ENCODE measurements around the gene KCNK5.

The KCNK5 gene

GRCh38 chr6:39214120-39214813, 15.0 kb downstream of the KCNK5 start:
- Histone ChIP-seq H3K27ac (ENCODE audit: low read depth, low read length) (no peak overlapping the region), H3K9ac (ENCODE audit: low read length) (no peak overlapping the region), H3K4me1 (ENCODE audit: insufficient read depth, low read length) (no peaks in the 10 kb centered on the region), H3K9me3 (ENCODE audit: low read length) (no peaks in the 10 kb centered on the region), H3K36me3 (ENCODE audit: insufficient read depth, low read length) (no peaks in the 10 kb centered on the region), H3K4me3 (ENCODE audit: low read depth in 1 of 2, low read length in 2 of 2) (no peak overlapping the region), H3K27me3 (ENCODE audit: control insufficient read depth in 1 of 2, insufficient read depth in 2 of 2, low read length in 2 of 2) (no peaks in the 10 kb centered on the region)

- H3K36me3 ChIP-seq (ENCODE audit: insufficient read depth, low read length): no peaks in the 10 kb centered on the region
- H3K9me3 ChIP-seq (ENCODE audit: low read length): no peaks in the 10 kb centered on the region
- no peaks in the 10 kb centered on the region for H3K27me3 ChIP-seq (ENCODE audit: control insufficient read depth in 1 of 2, insufficient read depth in 2 of 2, low read length in 2 of 2)
- H3K4me3 ChIP-seq (ENCODE audit: low read depth in 1 of 2, low read length in 2 of 2): no peak overlapping the region
- H3K27ac ChIP-seq (ENCODE audit: low read depth, low read length): no peak overlapping the region
- H3K9ac ChIP-seq (ENCODE audit: low read length): no peak overlapping the region
- no peaks in the 10 kb centered on the region for H3K4me1 ChIP-seq (ENCODE audit: insufficient read depth, low read length)
Observed at GRCh38 chr6:39213195-39213920, 15.9 kb downstream of the KCNK5 start.

GRCh38 chr6:39211183-39211582, 18.1 kb downstream of the KCNK5 start:
- Histone ChIP-seq H3K4me3 (ENCODE audit: low read depth in 1 of 2, low read length in 2 of 2) (no peak overlapping the region), H3K36me3 (ENCODE audit: insufficient read depth, low read length) (no peaks in the 10 kb centered on the region), H3K9me3 (ENCODE audit: low read length) (no peaks in the 10 kb centered on the region), H3K27ac (ENCODE audit: low read depth, low read length) (no peak overlapping the region), H3K4me1 (ENCODE audit: insufficient read depth, low read length) (no peaks in the 10 kb centered on the region), H3K27me3 (ENCODE audit: control insufficient read depth in 1 of 2, insufficient read depth in 2 of 2, low read length in 2 of 2) (no peaks in the 10 kb centered on the region), H3K9ac (ENCODE audit: low read length) (no peak overlapping the region)

GRCh38 chr6:39210450-39210849, 18.8 kb downstream of the KCNK5 start:
- no peak overlapping the region for H3K4me3 ChIP-seq (ENCODE audit: low read depth in 1 of 2, low read length in 2 of 2)
- no peaks in the 10 kb centered on the region for H3K27me3 ChIP-seq (ENCODE audit: control insufficient read depth in 1 of 2, insufficient read depth in 2 of 2, low read length in 2 of 2)
- no peaks in the 10 kb centered on the region for H3K36me3 ChIP-seq (ENCODE audit: insufficient read depth, low read length)
- H3K27ac ChIP-seq (ENCODE audit: low read depth, low read length): no peak overlapping the region
- no peak overlapping the region for H3K9ac ChIP-seq (ENCODE audit: low read length)
- no peaks in the 10 kb centered on the region for H3K9me3 ChIP-seq (ENCODE audit: low read length)
- H3K4me1 ChIP-seq (ENCODE audit: insufficient read depth, low read length): no peaks in the 10 kb centered on the region

- Histone ChIP-seq H3K4me1 (ENCODE audit: insufficient read depth, low read length) (no peaks in the 10 kb centered on the region), H3K27me3 (ENCODE audit: control insufficient read depth in 1 of 2, insufficient read depth in 2 of 2, low read length in 2 of 2) (no peaks in the 10 kb centered on the region), H3K27ac (ENCODE audit: low read depth, low read length) (no peak overlapping the region), H3K36me3 (ENCODE audit: insufficient read depth, low read length) (no peaks in the 10 kb centered on the region), H3K9me3 (ENCODE audit: low read length) (no peaks in the 10 kb centered on the region), H3K9ac (ENCODE audit: low read length) (no peak overlapping the region), H3K4me3 (ENCODE audit: low read depth in 1 of 2, low read length in 2 of 2) (no peak overlapping the region)
Observed at GRCh38 chr6:39209911-39210310, 19.4 kb downstream of the KCNK5 start.

GRCh38 chr6:39209360-39209811, 19.9 kb downstream of the KCNK5 start:
- no peaks in the 10 kb centered on the region for H3K9me3 ChIP-seq (ENCODE audit: low read length)
- no peaks in the 10 kb centered on the region for H3K4me1 ChIP-seq (ENCODE audit: insufficient read depth, low read length)
- no peak overlapping the region for H3K27ac ChIP-seq (ENCODE audit: low read depth, low read length)
- no peak overlapping the region for H3K4me3 ChIP-seq (ENCODE audit: low read depth in 1 of 2, low read length in 2 of 2)
- no peak overlapping the region for H3K9ac ChIP-seq (ENCODE audit: low read length)
- H3K36me3 ChIP-seq (ENCODE audit: insufficient read depth, low read length): no peaks in the 10 kb centered on the region
- H3K27me3 ChIP-seq (ENCODE audit: control insufficient read depth in 1 of 2, insufficient read depth in 2 of 2, low read length in 2 of 2): no peaks in the 10 kb centered on the region

GRCh38 chr6:39208223-39208739, 21.0 kb downstream of the KCNK5 start:
- Histone ChIP-seq H3K27ac (ENCODE audit: low read depth, low read length) (no peak overlapping the region), H3K9me3 (ENCODE audit: low read length) (no peaks in the 10 kb centered on the region), H3K4me1 (ENCODE audit: insufficient read depth, low read length) (no peaks in the 10 kb centered on the region), H3K27me3 (ENCODE audit: control insufficient read depth in 1 of 2, insufficient read depth in 2 of 2, low read length in 2 of 2) (no peaks in the 10 kb centered on the region), H3K9ac (ENCODE audit: low read length) (no peak overlapping the region), H3K36me3 (ENCODE audit: insufficient read depth, low read length) (no peaks in the 10 kb centered on the region), H3K4me3 (ENCODE audit: low read depth in 1 of 2, low read length in 2 of 2) (no peak overlapping the region)

GRCh38 chr6:39207416-39208222, 21.7 kb downstream of the KCNK5 start:
- Histone ChIP-seq H3K36me3 (ENCODE audit: insufficient read depth, low read length) (no peaks in the 10 kb centered on the region), H3K4me1 (ENCODE audit: insufficient read depth, low read length) (no peaks in the 10 kb centered on the region), H3K9me3 (ENCODE audit: low read length) (no peaks in the 10 kb centered on the region), H3K27ac (ENCODE audit: low read depth, low read length) (no peak overlapping the region), H3K9ac (ENCODE audit: low read length) (no peak overlapping the region), H3K4me3 (ENCODE audit: low read depth in 1 of 2, low read length in 2 of 2) (no peak overlapping the region), H3K27me3 (ENCODE audit: control insufficient read depth in 1 of 2, insufficient read depth in 2 of 2, low read length in 2 of 2) (no peaks in the 10 kb centered on the region)

- Histone ChIP-seq H3K27ac (ENCODE audit: low read depth, low read length) (no peak overlapping the region), H3K4me3 (ENCODE audit: low read depth in 1 of 2, low read length in 2 of 2) (no peak overlapping the region), H3K9ac (ENCODE audit: low read length) (no peak overlapping the region), H3K27me3 (ENCODE audit: control insufficient read depth in 1 of 2, insufficient read depth in 2 of 2, low read length in 2 of 2) (no peaks in the 10 kb centered on the region), H3K9me3 (ENCODE audit: low read length) (no peaks in the 10 kb centered on the region), H3K4me1 (ENCODE audit: insufficient read depth, low read length) (no peaks in the 10 kb centered on the region), H3K36me3 (ENCODE audit: insufficient read depth, low read length) (no peaks in the 10 kb centered on the region)
Observed at GRCh38 chr6:39206250-39206721, 23.0 kb downstream of the KCNK5 start.

GRCh38 chr6:39204646-39205244, 24.5 kb downstream of the KCNK5 start:
- Histone ChIP-seq H3K4me1 (ENCODE audit: insufficient read depth, low read length) (no peaks in the 10 kb centered on the region), H3K36me3 (ENCODE audit: insufficient read depth, low read length) (no peaks in the 10 kb centered on the region), H3K27me3 (ENCODE audit: control insufficient read depth in 1 of 2, insufficient read depth in 2 of 2, low read length in 2 of 2) (no peaks in the 10 kb centered on the region), H3K4me3 (ENCODE audit: low read depth in 1 of 2, low read length in 2 of 2) (no peak overlapping the region), H3K9me3 (ENCODE audit: low read length) (no peaks in the 10 kb centered on the region), H3K9ac (ENCODE audit: low read length) (no peak overlapping the region), H3K27ac (ENCODE audit: low read depth, low read length) (no peak overlapping the region)

- Histone ChIP-seq H3K9me3 (ENCODE audit: low read length) (no peaks in the 10 kb centered on the region), H3K36me3 (ENCODE audit: insufficient read depth, low read length) (no peaks in the 10 kb centered on the region), H3K9ac (ENCODE audit: low read length) (no peak overlapping the region), H3K27me3 (ENCODE audit: control insufficient read depth in 1 of 2, insufficient read depth in 2 of 2, low read length in 2 of 2) (no peaks in the 10 kb centered on the region), H3K27ac (ENCODE audit: low read depth, low read length) (no peak overlapping the region), H3K4me1 (ENCODE audit: insufficient read depth, low read length) (no peaks in the 10 kb centered on the region), H3K4me3 (ENCODE audit: low read depth in 1 of 2, low read length in 2 of 2) (no peak overlapping the region)
Observed at GRCh38 chr6:39204160-39204495, 25.1 kb downstream of the KCNK5 start.
